Neural cell (in vitro differentiated cells): Measurements from ENCODE around the gene CD2BP2. TPM values are rescaled to one million over a fixed set of nuclear protein-coding genes. Genes with fewer than 3 reads are reported as not detected.

Source experiments
- H2AFZ ChIP-seq: fragments of 200-600, 300-800 bp; sonication (generic), shearing (Covaris generic); 2 replicates; pipeline ENCODE4 v1.6.0; 2014; ENCODE audit warnings: low read depth, mild to moderate bottlenecking, antibody characterized with exemption, low read length, moderate library complexity
- H3F3A ChIP-seq: fragments of 200-600 bp; shearing (Covaris generic); 2 replicates; pipeline ENCODE4 v1.6.1; 2016; ENCODE audit warnings: mild to moderate bottlenecking, moderate library complexity, mixed read lengths, antibody characterized with exemption, low read length; ENCODE audit not compliant: insufficient read depth, poor library complexity, severe bottlenecking
- H3K27ac ChIP-seq: fragments of 200-600, 300-800 bp; sonication (generic), shearing (Covaris generic); 2 replicates; pipeline ENCODE4 v1.5.1; 2014; ENCODE audit warnings: mild to moderate bottlenecking, low read length, moderate library complexity
- H3K27me3 ChIP-seq: fragments of 300-800, 200-600 bp; sonication (generic), shearing (Covaris generic); 2 replicates; pipeline ENCODE4 v1.6.0; 2014; ENCODE audit warnings: mild to moderate bottlenecking, low read depth, low read length, moderate library complexity; ENCODE audit not compliant: insufficient read depth
- H3K36me3 ChIP-seq: fragments of 300-800, 200-600 bp; sonication (generic), shearing (Covaris generic); 2 replicates; pipeline ENCODE4 v1.5.1; 2014; ENCODE audit warnings: mild to moderate bottlenecking, antibody characterized with exemption, low read length, moderate library complexity; ENCODE audit not compliant: insufficient read depth
- H3K4me2 ChIP-seq: fragments of 300-800, 200-600 bp; sonication (generic), shearing (Covaris generic); 2 replicates; pipeline ENCODE4 v1.6.0; 2014; ENCODE audit warnings: mild to moderate bottlenecking, low read length
- H3K4me3 ChIP-seq: fragments of 300-800, 200-600 bp; sonication (generic), shearing (Covaris generic); 2 replicates; pipeline ENCODE4 v1.5.1; 2014; ENCODE audit warnings: mild to moderate bottlenecking, low read length, moderate library complexity
- H3K79me2 ChIP-seq: fragments of 200-600 bp; shearing (Covaris generic); replicated peaks from 2 replicates; pipeline ENCODE4 v1.6.0; 2014; ENCODE audit warnings: mild to moderate bottlenecking, low read length, moderate library complexity; ENCODE audit not compliant: insufficient read depth
- H3K9ac ChIP-seq: fragments of 300-800, 200-600 bp; sonication (generic), shearing (Covaris generic); 2 replicates; pipeline ENCODE4 v1.6.1; 2016; ENCODE audit warnings: mild to moderate bottlenecking, low read length, mixed read lengths
- H3K9me2 ChIP-seq: fragments of 200-600 bp; shearing (Covaris generic); 2 replicates; pipeline ENCODE4 v1.6.1; 2016; ENCODE audit warnings: mild to moderate bottlenecking, low read length, mixed read lengths; ENCODE audit not compliant: insufficient read depth
- H3K9me3 ChIP-seq: fragments of 200-600, 300-800 bp; sonication (generic), shearing (Covaris generic); 2 replicates; pipeline ENCODE4 v1.6.1; 2016; ENCODE audit warnings: mild to moderate bottlenecking, mixed run types, low read length, moderate library complexity, mixed read lengths
- H4K20me1 ChIP-seq: fragments of 200-600 bp; shearing (Covaris generic); 2 replicates; pipeline ENCODE4 v1.6.1; 2016; ENCODE audit warnings: mild to moderate bottlenecking, mixed run types; ENCODE audit not compliant: insufficient read depth
- CTCF ChIP-seq: fragments of 450-650 bp; IDR thresholded peaks from 2 replicates; pipeline ENCODE4 v1.5.1; 2014; ENCODE audit warnings: antibody characterized with exemption, mild to moderate bottlenecking, moderate library complexity; ENCODE audit not compliant: poor library complexity, severe bottlenecking
- EP300 ChIP-seq: fragments of 450-650 bp; conservative IDR thresholded peaks from 2 replicates; pipeline ENCODE4 v1.6.1; 2014; ENCODE audit warnings: antibody characterized with exemption, mild to moderate bottlenecking, moderate library complexity; ENCODE audit not compliant: poor library complexity, severe bottlenecking
- EZH2 ChIP-seq: fragments of 200-600, 300-800 bp; shearing (Covaris generic), sonication (generic); IDR thresholded peaks from 2 replicates; pipeline ENCODE4 v1.6.1; 2014; ENCODE audit warnings: antibody characterized with exemption, low read length, borderline replicate concordance, mild to moderate bottlenecking; ENCODE audit not compliant: insufficient read depth, poor library complexity, severe bottlenecking
- MXI1 ChIP-seq: fragments of 450-650 bp; conservative IDR thresholded peaks from 2 replicates; pipeline ENCODE4 v1.6.1; 2014; ENCODE audit warnings: antibody characterized with exemption, mild to moderate bottlenecking; ENCODE audit not compliant: poor library complexity, severe bottlenecking
- POLR2AphosphoS5 ChIP-seq: IDR thresholded peaks from 2 replicates; pipeline ENCODE4 v1.6.1; 2012
- RAD21 ChIP-seq: fragments of 450-650 bp; conservative IDR thresholded peaks from 2 replicates; pipeline ENCODE4 v1.6.1; 2014; ENCODE audit warnings: antibody characterized with exemption, mild to moderate bottlenecking, moderate library complexity
- SMC3 ChIP-seq: fragments of 450-650 bp; conservative IDR thresholded peaks from 2 replicates; pipeline ENCODE4 v1.6.1; 2014; ENCODE audit warnings: antibody characterized with exemption, mild to moderate bottlenecking, moderate library complexity; ENCODE audit not compliant: poor library complexity
- TAF1 ChIP-seq: IDR thresholded peaks from 2 replicates; pipeline ENCODE4 v1.6.1; 2012; ENCODE audit warnings: low read depth
- polyA plus RNA-seq: library from polyadenylated mRNA; depleted of rRNA; stranded (reverse); fragments of >200 nt; gene quantifications from 2 replicates; pipeline ENCODE4 v1.2.3, GENCODE V29; 2014
- TF ChIP-seq, protein P1 (sequence below): IDR thresholded peaks from 2 replicates; pipeline ENCODE4 v1.6.1; 2012; ENCODE audit warnings: borderline replicate concordance

CD2BP2 gene
- polyA plus RNA-seq, 1 donor from 2014 or later, result 76.3 TPM

DNA sequence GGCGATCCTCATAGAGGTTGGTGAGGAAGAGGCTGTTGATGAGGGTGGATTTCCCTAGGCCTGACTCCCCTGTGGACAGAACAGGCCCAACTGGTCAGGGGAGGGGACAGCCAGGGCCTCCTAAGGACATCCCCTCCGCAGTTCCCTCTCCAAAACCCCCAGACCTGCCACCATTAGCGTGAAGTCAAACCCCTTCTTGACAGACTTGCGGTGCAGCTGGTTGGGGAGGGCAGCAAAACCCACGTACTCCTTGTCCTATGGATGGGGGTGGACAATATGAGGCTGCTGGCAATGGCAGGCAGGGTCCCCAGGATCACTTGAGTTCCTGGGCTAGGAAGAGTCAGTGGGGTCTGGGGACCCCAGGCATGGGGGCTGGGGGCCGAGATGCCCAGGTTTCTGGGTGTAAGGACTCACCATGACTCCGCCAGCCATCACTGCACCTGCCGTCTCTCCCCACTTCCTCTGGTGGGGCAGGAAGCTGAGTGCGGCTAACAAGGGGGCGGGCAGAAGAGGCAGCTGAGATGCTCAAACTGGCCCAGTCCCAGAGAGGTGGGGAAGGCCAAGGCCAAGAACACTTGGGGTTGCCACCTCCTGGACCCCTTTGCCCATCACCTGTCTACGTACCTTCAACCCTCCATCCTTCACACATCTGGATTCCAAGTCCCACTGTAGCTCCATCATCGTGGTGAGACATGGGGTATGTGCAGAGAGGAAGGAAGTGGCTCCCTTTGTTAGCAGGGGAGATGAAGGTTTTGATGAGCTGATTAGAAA lies 27.2 kb upstream of the CD2BP2 start, which contains the start of gene SEPTIN1:
SEPTIN1 (minus strand) TSS at position 451 of the 771 bp plus-strand sequence; CDS start at position 432, 19 bp downstream.
- peaks cover 5% of the 10 kb centered on the region for H3K79me2 ChIP-seq
- H3K9me3 ChIP-seq, result no peaks in the 10 kb centered on the region
- no peak within 1 kb of the TSS for H3K9ac ChIP-seq
- H3K4me2 ChIP-seq, result no peak within 1 kb of the TSS
- TF ChIP-seq MXI1 (no peak), EP300 (no peak), POLR2AphosphoS5 (no peak), RAD21 (no peak), EZH2 (no peak), TAF1 (no peak), CTCF (no peak)
- TF ChIP-seq, protein P1, sequence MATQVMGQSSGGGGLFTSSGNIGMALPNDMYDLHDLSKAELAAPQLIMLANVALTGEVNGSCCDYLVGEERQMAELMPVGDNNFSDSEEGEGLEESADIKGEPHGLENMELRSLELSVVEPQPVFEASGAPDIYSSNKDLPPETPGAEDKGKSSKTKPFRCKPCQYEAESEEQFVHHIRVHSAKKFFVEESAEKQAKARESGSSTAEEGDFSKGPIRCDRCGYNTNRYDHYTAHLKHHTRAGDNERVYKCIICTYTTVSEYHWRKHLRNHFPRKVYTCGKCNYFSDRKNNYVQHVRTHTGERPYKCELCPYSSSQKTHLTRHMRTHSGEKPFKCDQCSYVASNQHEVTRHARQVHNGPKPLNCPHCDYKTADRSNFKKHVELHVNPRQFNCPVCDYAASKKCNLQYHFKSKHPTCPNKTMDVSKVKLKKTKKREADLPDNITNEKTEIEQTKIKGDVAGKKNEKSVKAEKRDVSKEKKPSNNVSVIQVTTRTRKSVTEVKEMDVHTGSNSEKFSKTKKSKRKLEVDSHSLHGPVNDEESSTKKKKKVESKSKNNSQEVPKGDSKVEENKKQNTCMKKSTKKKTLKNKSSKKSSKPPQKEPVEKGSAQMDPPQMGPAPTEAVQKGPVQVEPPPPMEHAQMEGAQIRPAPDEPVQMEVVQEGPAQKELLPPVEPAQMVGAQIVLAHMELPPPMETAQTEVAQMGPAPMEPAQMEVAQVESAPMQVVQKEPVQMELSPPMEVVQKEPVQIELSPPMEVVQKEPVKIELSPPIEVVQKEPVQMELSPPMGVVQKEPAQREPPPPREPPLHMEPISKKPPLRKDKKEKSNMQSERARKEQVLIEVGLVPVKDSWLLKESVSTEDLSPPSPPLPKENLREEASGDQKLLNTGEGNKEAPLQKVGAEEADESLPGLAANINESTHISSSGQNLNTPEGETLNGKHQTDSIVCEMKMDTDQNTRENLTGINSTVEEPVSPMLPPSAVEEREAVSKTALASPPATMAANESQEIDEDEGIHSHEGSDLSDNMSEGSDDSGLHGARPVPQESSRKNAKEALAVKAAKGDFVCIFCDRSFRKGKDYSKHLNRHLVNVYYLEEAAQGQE, result no peak
- H3K4me3 ChIP-seq, result no peak within 1 kb of the TSS
- H3K27ac ChIP-seq, result no peak within 1 kb of the TSS
- H2AFZ ChIP-seq, result no peak within 1 kb of the TSS
- H3K27me3 ChIP-seq, result no peaks in the 10 kb centered on the region
- H3F3A ChIP-seq, result no peaks in the 10 kb centered on the region
- no peaks in the 10 kb centered on the region for H3K9me2 ChIP-seq
- no peaks in the 10 kb centered on the region for H3K36me3 ChIP-seq
- no peaks in the 10 kb centered on the region for H4K20me1 ChIP-seq

GRCh38 chr16:30381291-30382041 lies 26.4 kb upstream of the CD2BP2 start:
- Histone ChIP-seq H3K27me3 (no peaks in the 10 kb centered on the region), H3K9ac (no peak overlapping the region), H3K4me2 (no peak overlapping the region), H3K79me2 (peaks cover 5% of the 10 kb centered on the region), H3K27ac (no peak overlapping the region), H3K9me2 (no peaks in the 10 kb centered on the region), H2AFZ (no peak overlapping the region), H3K9me3 (no peaks in the 10 kb centered on the region), H4K20me1 (no peaks in the 10 kb centered on the region), H3K4me3 (no peak overlapping the region), H3K36me3 (no peaks in the 10 kb centered on the region), H3F3A (no peaks in the 10 kb centered on the region)
- TF ChIP-seq POLR2AphosphoS5, result no peak
- TF ChIP-seq MXI1, result no peak
- no peak for TF ChIP-seq EP300
- no peak for TF ChIP-seq SMC3
- TF ChIP-seq, protein P1, result no peak
- no peak for TF ChIP-seq CTCF
